NOMO-1 treated with DMSO at 0.1 percent for 48 hours (cell line): Measurements from ENCODE around the gene RPGRIP1.
"Not testable (repeated sequence)": the region's sequence is repeated elsewhere in the genome, so short reads cannot be mapped to it uniquely, and the experiment has no call there.

Experiments
- DNase-seq: peaks from one replicate; lab custom pipeline; 2025; ENCODE audit not compliant: unreplicated experiment; lab: John Stamatoyannopoulos, UW

RPGRIP1 gene

GRCh38 chr14:21279783-21280182 is at the start of gene RPGRIP1:
Gene RPGRIP1, plus strand, starts transcription at chr14:21280083. Its CDS starts 7,894 bp downstream, at chr14:21287977.
- DNase-seq = no peak

- no peak for DNase-seq
Measured at GRCh38 chr14:21231020-21231652, 48.7 kb upstream of the RPGRIP1 start.

- DNase-seq = no peak
Measured at GRCh38 chr14:21233457-21234076, 46.3 kb upstream of the RPGRIP1 start.

- no peak for DNase-seq
Measured at GRCh38 chr14:21234112-21234511, 45.8 kb upstream of the RPGRIP1 start.

- DNase-seq = no peak
Measured at GRCh38 chr14:21236948-21237797, 42.7 kb upstream of the RPGRIP1 start.

- no peak for DNase-seq
Measured at GRCh38 chr14:21238823-21239518, 40.9 kb upstream of the RPGRIP1 start.

- DNase-seq = no peak
Measured at GRCh38 chr14:21240417-21240816, 39.5 kb upstream of the RPGRIP1 start.

- DNase-seq = peak; percentile 19
Measured at GRCh38 chr14:21241218-21241819, 38.6 kb upstream of the RPGRIP1 start.

- peak; percentile 85 for DNase-seq
Measured at GRCh38 chr14:21244544-21244943, 35.3 kb upstream of the RPGRIP1 start.

- DNase-seq = no peak
Measured at GRCh38 chr14:21245813-21246212, 34.1 kb upstream of the RPGRIP1 start.

- no peak for DNase-seq
Measured at GRCh38 chr14:21248338-21248737, 31.5 kb upstream of the RPGRIP1 start.

- no peak for DNase-seq
Measured at GRCh38 chr14:21248739-21249411, 31.0 kb upstream of the RPGRIP1 start.

GRCh38 chr14:21251215-21251614 is 28.7 kb upstream of the RPGRIP1 start:
- no peak for DNase-seq

- no peak for DNase-seq
Measured at GRCh38 chr14:21252149-21252548, 27.7 kb upstream of the RPGRIP1 start.

GRCh38 chr14:21255385-21256101 is 24.3 kb upstream of the RPGRIP1 start:
- no peak for DNase-seq

GRCh38 chr14:21256102-21256447 is 23.8 kb upstream of the RPGRIP1 start:
- DNase-seq = not testable (repeated sequence)

- DNase-seq = peak; percentile 79
Measured at GRCh38 chr14:21256539-21257393, 23.1 kb upstream of the RPGRIP1 start.

- DNase-seq = peak; percentile 64
Measured at GRCh38 chr14:21257394-21257909, 22.4 kb upstream of the RPGRIP1 start.
